Measurements from ENCODE around the gene BID.
"Not testable (repeated sequence)": the region's sequence is repeated elsewhere in the genome, so short reads cannot be mapped to it uniquely, and the experiment has no call there.

BID gene

GRCh38 chr22:17698276-17698675 lies 76.0 kb downstream of the BID start:
- not testable (repeated sequence) for DNase-seq

GRCh38 chr22:17697196-17697595 lies 77.1 kb downstream of the BID start:
- DNase-seq: not testable (repeated sequence)

- no peak for DNase-seq
Measured at GRCh38 chr22:17695986-17696385, 78.3 kb downstream of the BID start.

GRCh38 chr22:17694752-17695151 lies 79.5 kb downstream of the BID start:
- DNase-seq: no peak

- no peak for DNase-seq
Measured at GRCh38 chr22:17694193-17694592, 80.1 kb downstream of the BID start.

- no peak for DNase-seq
Measured at GRCh38 chr22:17692841-17693240, 81.4 kb downstream of the BID start.

GRCh38 chr22:17684245-17684644 lies 90.0 kb downstream of the BID start:
- no peak for DNase-seq
